Measurements from ENCODE around the gene ZNF333.

GRCh38 chr19:14719162-14719561 is 29.3 kb downstream of the ZNF333 start:
- TF ChIP-seq CTCF (IDR thresholded peaks at IDR 0.05; ENCODE audit: low read depth, low read length, poor library complexity, severe bottlenecking) (no peak), EZH2phosphoT487 (IDR thresholded peaks at IDR 0.05; ENCODE audit: borderline replicate concordance, low read length) (no peak)
